OCI-LY3 (cell line): ENCODE results near the gene FRMD7.
A peak's percentile ranks its signal among the peaks of the same experiment; 100 is the strongest.

ENCODE experiments used
- H2AFZ ChIP-seq: fragments of 200-600, 300-600 bp; shearing (Covaris generic); 2 replicates; pipeline ENCODE4 v1.6.0; 2014; ENCODE audit warnings: antibody characterized with exemption, low read depth, low read length
- H3K27ac ChIP-seq: fragments of 200-600, 300-600 bp; sonication (generic); 2 replicates; pipeline ENCODE4 v1.5.1; 2014; ENCODE audit warnings: mild to moderate bottlenecking, low read length, moderate library complexity, mixed read lengths
- H3K27me3 ChIP-seq: fragments of 200-600, 300-600 bp; sonication (generic); 2 replicates; pipeline ENCODE4 v1.6.1; 2014; ENCODE audit warnings: low read depth, low read length, mixed read lengths
- H3K36me3 ChIP-seq: fragments of 200-600, 300-600 bp; sonication (generic); replicated peaks from 2 replicates; pipeline ENCODE3; 2014; ENCODE audit warnings: low read depth, low read length, mixed read lengths
- H3K4me1 ChIP-seq: fragments of 300-600, 200-600 bp; sonication (generic); 2 replicates; pipeline ENCODE4 v1.6.1; 2014; ENCODE audit warnings: low read length, mixed read lengths
- H3K4me2 ChIP-seq: fragments of 200-600, 300-600 bp; sonication (generic); 2 replicates; pipeline ENCODE4 v1.6.1; 2014; ENCODE audit warnings: low read length, mixed read lengths
- H3K4me3 ChIP-seq: fragments of 300-600, 200-600 bp; sonication (generic); 2 replicates; pipeline ENCODE4 v1.5.1; 2014; ENCODE audit warnings: antibody characterized with exemption, mild to moderate bottlenecking, low read length, moderate library complexity
- H3K79me2 ChIP-seq: fragments of 300-600, 200-600 bp; shearing (Covaris generic); 2 replicates; pipeline ENCODE4 v1.6.1; 2014; ENCODE audit warnings: mild to moderate bottlenecking, low read length, mixed read lengths
- H3K9ac ChIP-seq: fragments of 300-600, 200-600 bp; shearing (Covaris generic); 2 replicates; pipeline ENCODE4 v1.6.0; 2014; ENCODE audit warnings: mild to moderate bottlenecking, low read length, moderate library complexity
- H3K9me3 ChIP-seq: fragments of 200-600, 300-600 bp; shearing (Covaris generic); 2 replicates; pipeline ENCODE4 v1.6.1; 2014; ENCODE audit warnings: low read length, mixed read lengths; ENCODE audit not compliant: insufficient read depth
- H4K20me1 ChIP-seq: fragments of 200-600, 300-600 bp; sonication (generic); 2 replicates; pipeline ENCODE4 v1.6.1; 2016; ENCODE audit warnings: low read length, mixed read lengths; ENCODE audit not compliant: insufficient read depth
- EZH2phosphoT487 ChIP-seq: fragments of 200-600 bp; shearing (Covaris generic); IDR thresholded peaks from 2 replicates; pipeline ENCODE4 v1.6.1; 2018; ENCODE audit warnings: antibody characterized with exemption, mixed run types, low read depth
- TF ChIP-seq, protein P1 (sequence below): fragments of 200-600, 300-600 bp; sonication (generic); IDR thresholded peaks from 2 replicates; pipeline ENCODE4 v1.5.1; 2014; ENCODE audit warnings: antibody characterized with exemption, low read length, low read depth

FRMD7 gene

DNA sequence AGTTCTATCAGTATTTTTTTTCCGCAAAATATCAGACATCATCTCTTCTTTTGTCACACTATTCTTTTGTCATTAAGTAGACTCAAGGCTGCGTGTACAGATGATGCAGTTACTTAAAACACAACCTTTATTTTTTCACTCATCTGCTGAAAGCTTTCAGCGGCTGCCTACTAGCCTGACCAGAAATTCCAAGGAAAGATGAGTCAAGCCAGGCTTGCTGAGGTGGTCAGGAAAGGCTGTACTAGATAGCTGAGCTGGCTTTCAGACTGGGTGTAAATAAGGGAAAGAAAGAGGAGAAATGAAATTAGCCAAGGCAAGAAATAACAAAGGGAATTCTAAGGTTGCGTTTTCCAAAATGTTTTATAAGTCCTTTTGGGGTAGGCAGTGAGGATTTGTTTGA lies 86.8 kb downstream of the FRMD7 start:
- no peak overlapping the region for H3K4me2 ChIP-seq

DNA sequence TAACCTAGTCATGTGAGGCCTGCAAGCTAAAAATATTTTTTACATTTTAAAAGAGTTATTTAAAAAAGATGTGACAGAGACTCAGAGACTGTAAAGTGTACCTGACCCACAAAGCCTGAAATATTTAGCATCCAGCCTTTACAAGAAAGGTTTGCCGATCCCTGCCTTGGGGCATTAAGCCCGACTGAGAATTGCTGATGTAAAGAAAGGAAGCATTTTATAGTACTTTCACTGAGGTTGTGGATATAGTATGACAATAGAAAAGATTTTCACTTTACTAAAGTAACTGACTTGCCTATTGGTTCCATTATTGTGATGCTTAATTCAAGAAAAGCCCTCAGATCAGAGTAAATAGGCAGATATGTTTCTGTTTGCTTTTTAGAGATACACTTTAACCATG lies 87.8 kb downstream of the FRMD7 start:
- Histone ChIP-seq H3K9ac (no peak overlapping the region), H3K79me2 (peaks cover 67% of the 10 kb centered on the region), H3K9me3 (no peaks in the 10 kb centered on the region), H3K27me3 (no peaks in the 10 kb centered on the region), H3K36me3 (no peaks in the 10 kb centered on the region), H4K20me1 (peaks cover 29% of the 10 kb centered on the region; the same call in 1 of the 2 replicates), H3K27ac (no peak overlapping the region), H3K4me1 (peaks cover 11% of the 10 kb centered on the region), H3K4me3 (no peak overlapping the region), H2AFZ (no peak overlapping the region), H3K4me2 (no peak overlapping the region)
- TF ChIP-seq, protein P1, sequence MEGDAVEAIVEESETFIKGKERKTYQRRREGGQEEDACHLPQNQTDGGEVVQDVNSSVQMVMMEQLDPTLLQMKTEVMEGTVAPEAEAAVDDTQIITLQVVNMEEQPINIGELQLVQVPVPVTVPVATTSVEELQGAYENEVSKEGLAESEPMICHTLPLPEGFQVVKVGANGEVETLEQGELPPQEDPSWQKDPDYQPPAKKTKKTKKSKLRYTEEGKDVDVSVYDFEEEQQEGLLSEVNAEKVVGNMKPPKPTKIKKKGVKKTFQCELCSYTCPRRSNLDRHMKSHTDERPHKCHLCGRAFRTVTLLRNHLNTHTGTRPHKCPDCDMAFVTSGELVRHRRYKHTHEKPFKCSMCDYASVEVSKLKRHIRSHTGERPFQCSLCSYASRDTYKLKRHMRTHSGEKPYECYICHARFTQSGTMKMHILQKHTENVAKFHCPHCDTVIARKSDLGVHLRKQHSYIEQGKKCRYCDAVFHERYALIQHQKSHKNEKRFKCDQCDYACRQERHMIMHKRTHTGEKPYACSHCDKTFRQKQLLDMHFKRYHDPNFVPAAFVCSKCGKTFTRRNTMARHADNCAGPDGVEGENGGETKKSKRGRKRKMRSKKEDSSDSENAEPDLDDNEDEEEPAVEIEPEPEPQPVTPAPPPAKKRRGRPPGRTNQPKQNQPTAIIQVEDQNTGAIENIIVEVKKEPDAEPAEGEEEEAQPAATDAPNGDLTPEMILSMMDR = no peak
- TF ChIP-seq EZH2phosphoT487 = no peak

More for the DNA sequence above, 86.8 kb downstream of the FRMD7 start:
- peaks cover 26% of the 10 kb centered on the region; the same call in 1 of the 2 replicates for H4K20me1 ChIP-seq
- no peak overlapping the region for H3K4me3 ChIP-seq
- no peaks in the 10 kb centered on the region for H3K36me3 ChIP-seq
- no peak overlapping the region for H3K9ac ChIP-seq
- H2AFZ ChIP-seq = no peak overlapping the region
- no peaks in the 10 kb centered on the region for H3K27me3 ChIP-seq
- TF ChIP-seq EZH2phosphoT487 = no peak
- TF ChIP-seq, protein P1 = no peak
- H3K79me2 ChIP-seq = peaks cover 64% of the 10 kb centered on the region
- no peak overlapping the region for H3K27ac ChIP-seq
- H3K4me1 ChIP-seq = peaks cover 3% of the 10 kb centered on the region
- no peaks in the 10 kb centered on the region for H3K9me3 ChIP-seq

DNA sequence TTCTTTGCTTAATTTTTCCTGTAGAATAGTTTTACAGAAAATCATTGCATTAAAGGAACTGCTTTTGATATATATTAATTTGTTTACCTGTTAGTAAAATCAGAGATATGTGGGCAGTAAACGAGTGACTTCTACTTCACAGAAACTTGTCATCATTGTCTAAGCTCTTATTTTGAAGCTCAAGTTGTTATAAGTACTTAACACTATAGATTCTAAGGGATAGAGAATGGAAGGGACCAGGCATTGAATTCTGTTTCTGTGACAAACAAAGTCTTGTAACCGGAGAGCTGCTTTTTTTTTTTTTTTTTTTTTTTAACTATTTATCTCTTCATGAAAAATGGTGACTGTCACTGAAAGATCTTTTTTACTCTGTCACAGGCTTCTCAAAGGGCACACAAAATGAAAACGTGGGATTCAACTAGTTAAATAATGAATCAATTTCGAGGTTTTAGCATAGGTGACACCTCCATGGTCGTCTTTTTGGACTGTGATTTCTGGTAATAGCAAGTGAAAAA lies 90.3 kb downstream of the FRMD7 start:
- H3K9me3 ChIP-seq = no peaks in the 10 kb centered on the region
- peaks cover 76% of the 10 kb centered on the region for H3K79me2 ChIP-seq
- no peak overlapping the region for H3K27ac ChIP-seq
- H3K4me3 ChIP-seq = no peak overlapping the region
- H3K27me3 ChIP-seq = no peaks in the 10 kb centered on the region
- no peak overlapping the region for H3K9ac ChIP-seq
- no peaks in the 10 kb centered on the region for H3K36me3 ChIP-seq
- H2AFZ ChIP-seq = no peak overlapping the region
- peaks cover 36% of the 10 kb centered on the region for H4K20me1 ChIP-seq
- no peak overlapping the region for H3K4me2 ChIP-seq
- TF ChIP-seq EZH2phosphoT487 = no peak
- TF ChIP-seq, protein P1 = no peak
- H3K4me1 ChIP-seq = peaks cover 31% of the 10 kb centered on the region

DNA sequence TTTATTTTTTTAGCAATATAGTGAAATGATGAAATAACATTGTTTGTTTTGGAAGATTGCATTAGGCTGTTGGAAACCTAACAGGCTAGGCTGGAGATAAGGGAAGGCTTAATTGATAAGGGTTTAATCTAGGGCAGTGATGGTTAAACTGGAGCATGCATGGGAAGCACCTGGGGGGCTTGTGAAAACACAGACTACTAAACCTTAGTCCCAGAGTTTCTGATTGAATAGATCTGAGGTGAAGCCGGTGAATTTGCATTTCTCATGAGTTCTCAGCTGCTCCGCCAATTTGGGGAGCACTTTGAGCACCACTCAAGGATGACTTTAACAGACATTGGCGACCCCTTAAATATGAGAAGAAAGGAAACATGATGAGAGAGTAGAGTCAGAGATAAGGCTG lies 93.2 kb downstream of the FRMD7 start:
- peaks cover 32% of the 10 kb centered on the region for H4K20me1 ChIP-seq
- H3K9me3 ChIP-seq = no peaks in the 10 kb centered on the region
- H3K4me2 ChIP-seq = peak overlapping the region; percentile 80
- no peak overlapping the region for H2AFZ ChIP-seq
- peak overlapping the region; percentile 68 for H3K4me3 ChIP-seq
- H3K27ac ChIP-seq = peak overlapping the region; percentile 53
- no peaks in the 10 kb centered on the region for H3K27me3 ChIP-seq
- H3K9ac ChIP-seq = 0 out of 2 replicates have a peak overlapping the region, but pooled peaks have one; percentile 29
- no peaks in the 10 kb centered on the region for H3K36me3 ChIP-seq
- peaks cover 44% of the 10 kb centered on the region for H3K4me1 ChIP-seq
- TF ChIP-seq EZH2phosphoT487 = no peak
- TF ChIP-seq, protein P1 = no peak
- peaks cover 86% of the 10 kb centered on the region for H3K79me2 ChIP-seq
